ENCODE data around the gene UPB1.

The UPB1 gene

DNA sequence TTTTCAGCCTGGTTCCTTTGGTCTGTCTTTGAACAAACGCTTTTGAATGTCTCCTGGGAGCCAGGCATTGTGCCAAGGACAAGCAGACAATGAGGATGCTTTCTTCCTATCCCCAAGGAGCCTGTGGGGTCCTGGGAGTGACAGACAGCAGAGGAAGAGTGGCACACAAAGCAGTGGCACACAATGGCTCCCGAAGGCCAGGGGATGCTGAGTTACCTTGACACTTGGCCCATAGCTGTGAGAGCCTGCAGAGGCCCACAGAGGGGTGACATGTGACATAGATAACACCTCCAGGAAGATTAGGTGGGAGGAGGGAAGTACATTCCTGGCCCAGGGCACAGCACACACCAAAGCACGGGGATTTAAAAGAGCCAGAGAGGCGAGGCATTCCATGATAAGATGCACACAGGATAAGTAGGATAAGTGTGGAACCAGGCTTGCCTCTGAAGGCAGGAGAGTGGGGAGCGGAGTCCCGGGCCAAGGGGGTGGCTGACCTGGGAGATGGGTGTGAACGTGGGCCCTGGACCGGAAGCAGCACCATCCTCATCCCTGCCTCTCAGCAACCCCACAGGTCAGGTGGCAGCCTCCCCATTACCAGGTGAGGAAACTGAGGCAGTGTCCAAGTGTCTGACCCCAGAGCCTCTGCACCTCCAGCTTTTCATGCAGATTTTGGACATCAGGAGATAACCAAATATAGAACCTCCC lies 6.3 kb downstream of the UPB1 start:
- H3K9me3 ChIP-seq (ENCODE audit: control insufficient read depth, insufficient read depth, low read length) = no peaks in the 10 kb centered on the region
- no peaks in the 10 kb centered on the region for H4K20me1 ChIP-seq (ENCODE audit: control insufficient read depth, insufficient read depth, low read depth, low read length)
- H3K27me3 ChIP-seq (ENCODE audit: control insufficient read depth, low read length) = no peaks in the 10 kb centered on the region
- no peak overlapping the region for H3K27ac ChIP-seq (ENCODE audit: low read depth, low read length)
- peaks cover 12% of the 10 kb centered on the region for H3K4me1 ChIP-seq (ENCODE audit: control insufficient read depth, low read length)
- H3F3A ChIP-seq (ENCODE audit: control insufficient read depth, insufficient read depth) = peaks cover 8% of the 10 kb centered on the region; the same call in 1 of the 2 replicates
- H3K79me2 ChIP-seq (ENCODE audit: control insufficient read depth, low read length) = no peaks in the 10 kb centered on the region
- H3K4me3 ChIP-seq (ENCODE audit: low read length) = no peak overlapping the region
- H3K36me3 ChIP-seq (ENCODE audit: control insufficient read depth, low read length) = no peaks in the 10 kb centered on the region
- H3K4me2 ChIP-seq (ENCODE audit: low read length) = no peak overlapping the region
- TF ChIP-seq EZH2phosphoT487 (IDR thresholded peaks at IDR 0.05; ENCODE audit: borderline replicate concordance, low read length) = no peak
- TF ChIP-seq, protein P1, sequence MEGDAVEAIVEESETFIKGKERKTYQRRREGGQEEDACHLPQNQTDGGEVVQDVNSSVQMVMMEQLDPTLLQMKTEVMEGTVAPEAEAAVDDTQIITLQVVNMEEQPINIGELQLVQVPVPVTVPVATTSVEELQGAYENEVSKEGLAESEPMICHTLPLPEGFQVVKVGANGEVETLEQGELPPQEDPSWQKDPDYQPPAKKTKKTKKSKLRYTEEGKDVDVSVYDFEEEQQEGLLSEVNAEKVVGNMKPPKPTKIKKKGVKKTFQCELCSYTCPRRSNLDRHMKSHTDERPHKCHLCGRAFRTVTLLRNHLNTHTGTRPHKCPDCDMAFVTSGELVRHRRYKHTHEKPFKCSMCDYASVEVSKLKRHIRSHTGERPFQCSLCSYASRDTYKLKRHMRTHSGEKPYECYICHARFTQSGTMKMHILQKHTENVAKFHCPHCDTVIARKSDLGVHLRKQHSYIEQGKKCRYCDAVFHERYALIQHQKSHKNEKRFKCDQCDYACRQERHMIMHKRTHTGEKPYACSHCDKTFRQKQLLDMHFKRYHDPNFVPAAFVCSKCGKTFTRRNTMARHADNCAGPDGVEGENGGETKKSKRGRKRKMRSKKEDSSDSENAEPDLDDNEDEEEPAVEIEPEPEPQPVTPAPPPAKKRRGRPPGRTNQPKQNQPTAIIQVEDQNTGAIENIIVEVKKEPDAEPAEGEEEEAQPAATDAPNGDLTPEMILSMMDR (IDR thresholded peaks at IDR 0.05; ENCODE audit: low read depth, low read length, poor library complexity, severe bottlenecking) = no peak
- H3K9me2 ChIP-seq (replicated peaks; ENCODE audit: control insufficient read depth, low read length) = no peaks in the 10 kb centered on the region

DNA sequence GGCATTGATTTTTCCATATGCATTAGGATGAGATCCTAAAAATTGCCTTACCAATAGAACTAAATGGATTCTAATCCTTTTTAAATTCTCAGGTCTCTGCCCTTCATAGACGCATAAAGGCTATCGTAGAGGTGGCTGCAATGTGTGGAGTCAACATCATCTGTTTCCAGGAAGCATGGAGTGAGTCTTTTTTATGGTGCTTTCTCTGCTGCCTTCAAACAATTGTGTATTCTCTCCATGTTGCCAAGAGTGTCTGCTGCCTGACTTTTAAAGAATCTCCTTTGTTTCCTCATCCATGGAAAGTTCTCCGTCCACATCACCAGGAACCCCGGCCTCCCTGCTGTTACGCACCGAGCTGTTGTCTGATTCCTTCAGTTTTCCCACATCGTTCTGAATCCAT lies 6.9 kb downstream of the UPB1 start:
- H3K36me3 ChIP-seq (ENCODE audit: control insufficient read depth, low read length) = no peaks in the 10 kb centered on the region
- H3K27me3 ChIP-seq (ENCODE audit: control insufficient read depth, low read length) = no peaks in the 10 kb centered on the region
- no peaks in the 10 kb centered on the region for H3K9me2 ChIP-seq (replicated peaks; ENCODE audit: control insufficient read depth, low read length)
- H3K4me2 ChIP-seq (ENCODE audit: low read length) = no peak overlapping the region
- peaks cover 18% of the 10 kb centered on the region for H3K4me1 ChIP-seq (ENCODE audit: control insufficient read depth, low read length)
- H4K20me1 ChIP-seq (ENCODE audit: control insufficient read depth, insufficient read depth, low read depth, low read length) = no peaks in the 10 kb centered on the region
- H3K4me3 ChIP-seq (ENCODE audit: low read length) = no peak overlapping the region
- H3K9me3 ChIP-seq (ENCODE audit: control insufficient read depth, insufficient read depth, low read length) = no peaks in the 10 kb centered on the region
- no peak for TF ChIP-seq EZH2phosphoT487 (IDR thresholded peaks at IDR 0.05; ENCODE audit: borderline replicate concordance, low read length)
- TF ChIP-seq, protein P1 (IDR thresholded peaks at IDR 0.05; ENCODE audit: low read depth, low read length, poor library complexity, severe bottlenecking) = no peak
- H3K79me2 ChIP-seq (ENCODE audit: control insufficient read depth, low read length) = no peaks in the 10 kb centered on the region
- H3F3A ChIP-seq (ENCODE audit: control insufficient read depth, insufficient read depth) = peaks cover 8% of the 10 kb centered on the region; the same call in 1 of the 2 replicates
- no peak overlapping the region for H3K27ac ChIP-seq (ENCODE audit: low read depth, low read length)

DNA sequence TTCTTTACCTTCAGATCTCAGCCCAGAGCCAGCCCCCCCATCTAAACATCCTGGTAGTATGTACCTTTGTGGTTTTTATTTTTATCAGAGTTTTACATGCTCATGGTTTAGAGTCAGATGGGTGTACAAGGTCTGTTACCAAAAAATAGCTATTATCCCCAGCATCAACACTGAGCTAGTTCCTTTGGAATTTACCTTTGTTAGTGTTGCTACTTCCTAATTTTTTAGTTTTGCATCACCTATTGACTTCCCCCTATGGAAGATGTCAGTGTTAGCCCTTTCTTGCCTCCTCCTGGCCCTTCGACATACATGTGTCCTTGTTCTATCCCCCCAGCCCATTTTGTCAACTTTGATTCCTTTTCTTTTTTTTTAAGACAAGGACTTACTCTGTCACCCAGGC lies 7.4 kb downstream of the UPB1 start:
- no peaks in the 10 kb centered on the region for H4K20me1 ChIP-seq (ENCODE audit: control insufficient read depth, insufficient read depth, low read depth, low read length)

More for the DNA sequence above, 7.4 kb downstream of the UPB1 start:
- no peaks in the 10 kb centered on the region for H3K27me3 ChIP-seq (ENCODE audit: control insufficient read depth, low read length)
- TF ChIP-seq EZH2phosphoT487 (IDR thresholded peaks at IDR 0.05; ENCODE audit: borderline replicate concordance, low read length) = no peak
- TF ChIP-seq, protein P1 (IDR thresholded peaks at IDR 0.05; ENCODE audit: low read depth, low read length, poor library complexity, severe bottlenecking) = no peak
- peaks cover 8% of the 10 kb centered on the region; the same call in 1 of the 2 replicates for H3F3A ChIP-seq (ENCODE audit: control insufficient read depth, insufficient read depth)
- H3K36me3 ChIP-seq (ENCODE audit: control insufficient read depth, low read length) = no peaks in the 10 kb centered on the region
- H3K4me3 ChIP-seq (ENCODE audit: low read length) = no peak overlapping the region
- no peak overlapping the region for H3K4me2 ChIP-seq (ENCODE audit: low read length)
- no peaks in the 10 kb centered on the region for H3K9me2 ChIP-seq (replicated peaks; ENCODE audit: control insufficient read depth, low read length)
- no peaks in the 10 kb centered on the region for H3K9me3 ChIP-seq (ENCODE audit: control insufficient read depth, insufficient read depth, low read length)
- H3K79me2 ChIP-seq (ENCODE audit: control insufficient read depth, low read length) = no peaks in the 10 kb centered on the region
- no peak overlapping the region for H3K27ac ChIP-seq (ENCODE audit: low read depth, low read length)
- H3K4me1 ChIP-seq (ENCODE audit: control insufficient read depth, low read length) = peaks cover 23% of the 10 kb centered on the region

Measured in DOHH2 (cell line).